ENCODE measurements around the gene HMX3.
"Not testable (repeated sequence)": the region's sequence is repeated elsewhere in the genome, so short reads cannot be mapped to it uniquely, and the experiment has no call there.

HMX3 gene

DNA sequence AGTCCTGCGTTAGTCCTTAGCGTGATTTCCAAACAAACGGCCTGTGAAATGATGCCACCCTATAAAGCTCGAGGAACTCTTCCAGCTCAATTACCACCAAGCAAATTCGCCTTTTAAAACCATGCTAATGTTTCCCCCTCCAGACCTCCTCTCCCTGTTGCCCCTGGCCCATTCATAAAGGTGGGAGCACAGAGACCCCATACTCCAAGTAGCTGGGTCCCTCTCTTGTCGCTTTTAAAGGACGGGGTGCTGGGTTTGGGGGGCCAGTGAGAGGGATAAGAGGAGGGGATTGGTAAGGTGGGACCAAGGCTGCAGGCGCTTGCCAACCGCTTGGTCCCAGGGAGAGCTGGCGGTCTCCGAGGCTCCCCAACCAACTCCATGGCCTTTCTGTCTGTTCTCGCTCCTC, 13.4 kb downstream of the HMX3 start:
- no peak for DNase-seq

DNA sequence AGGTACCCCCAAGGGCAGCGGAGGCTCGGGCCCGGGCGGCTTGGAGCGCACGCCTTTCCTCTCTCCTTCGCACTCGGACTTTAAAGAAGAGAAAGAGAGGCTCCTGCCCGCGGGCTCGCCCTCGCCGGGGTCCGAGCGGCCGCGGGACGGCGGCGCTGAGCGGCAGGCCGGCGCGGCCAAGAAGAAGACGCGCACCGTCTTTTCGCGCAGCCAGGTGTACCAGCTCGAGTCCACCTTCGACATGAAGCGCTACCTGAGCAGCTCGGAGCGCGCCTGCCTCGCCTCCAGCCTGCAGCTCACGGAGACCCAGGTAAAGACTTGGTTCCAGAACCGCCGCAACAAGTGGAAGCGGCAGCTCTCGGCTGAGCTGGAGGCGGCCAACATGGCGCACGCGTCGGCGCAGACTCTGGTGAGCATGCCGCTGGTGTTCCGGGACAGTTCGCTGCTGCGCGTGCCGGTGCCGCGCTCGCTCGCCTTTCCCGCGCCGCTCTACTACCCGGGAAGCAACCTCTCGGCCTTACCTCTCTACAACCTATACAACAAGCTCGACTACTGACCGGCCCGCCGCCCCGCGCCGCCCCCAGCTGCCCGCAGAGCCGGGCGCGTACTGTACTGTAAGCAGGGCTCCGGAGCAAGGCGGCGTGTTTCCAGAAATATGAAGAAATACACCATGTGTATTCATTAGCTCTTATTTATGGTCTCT, 13.9 kb downstream of the HMX3 start:
- no peak for DNase-seq

- DNase-seq: no peak
Measured at GRCh38 chr10:123150271-123150985, 14.7 kb downstream of the HMX3 start.

GRCh38 chr10:123150986-123151736, 15.4 kb downstream of the HMX3 start:
- no peak for DNase-seq

- DNase-seq: no peak
Measured at GRCh38 chr10:123151737-123152135, 16.0 kb downstream of the HMX3 start.

GRCh38 chr10:123153486-123154091, 17.8 kb downstream of the HMX3 start:
- DNase-seq: no peak

- DNase-seq: peak; percentile 92
Measured at GRCh38 chr10:123154092-123154710, 18.4 kb downstream of the HMX3 start, which contains the start of gene BUB3. TSS of gene BUB3 (plus strand) at chr10:123154402. CDS start at chr10:123154918, 516 bp downstream.

DNA sequence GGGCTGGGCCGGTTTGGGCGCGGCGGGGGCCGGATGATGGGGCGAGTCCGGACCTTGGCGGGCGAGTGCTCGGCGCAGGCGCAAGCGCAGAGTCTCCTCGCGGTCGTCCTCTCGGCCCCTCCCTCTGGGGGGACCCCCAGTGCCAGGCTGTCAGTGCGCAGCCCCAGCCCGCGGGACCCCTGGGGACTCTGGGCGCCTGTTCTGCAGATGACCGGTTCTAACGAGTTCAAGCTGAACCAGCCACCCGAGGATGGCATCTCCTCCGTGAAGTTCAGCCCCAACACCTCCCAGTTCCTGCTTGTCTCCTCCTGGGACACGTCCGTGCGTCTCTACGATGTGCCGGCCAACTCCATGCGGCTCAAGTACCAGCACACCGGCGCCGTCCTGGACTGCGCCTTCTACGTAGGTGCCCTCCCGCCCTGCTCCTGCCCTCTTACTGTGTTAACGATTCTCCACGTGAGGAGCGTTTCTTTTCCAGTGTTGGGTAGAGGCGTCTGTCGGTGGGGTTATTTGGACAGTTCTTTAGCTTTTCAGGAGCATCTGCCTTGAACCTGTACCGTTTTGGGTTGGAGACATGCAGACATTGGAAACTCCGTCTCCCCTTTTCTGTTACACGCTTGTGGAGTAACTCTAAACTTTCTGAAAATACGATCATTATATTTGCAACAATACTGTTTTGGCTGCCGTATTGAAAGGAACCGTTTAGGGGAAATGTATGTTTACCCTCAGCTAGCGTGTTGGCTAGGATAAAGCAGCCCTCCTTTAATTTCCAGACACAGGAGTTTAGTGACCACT, 19.1 kb downstream of the HMX3 start:
- no peak for DNase-seq

DNA sequence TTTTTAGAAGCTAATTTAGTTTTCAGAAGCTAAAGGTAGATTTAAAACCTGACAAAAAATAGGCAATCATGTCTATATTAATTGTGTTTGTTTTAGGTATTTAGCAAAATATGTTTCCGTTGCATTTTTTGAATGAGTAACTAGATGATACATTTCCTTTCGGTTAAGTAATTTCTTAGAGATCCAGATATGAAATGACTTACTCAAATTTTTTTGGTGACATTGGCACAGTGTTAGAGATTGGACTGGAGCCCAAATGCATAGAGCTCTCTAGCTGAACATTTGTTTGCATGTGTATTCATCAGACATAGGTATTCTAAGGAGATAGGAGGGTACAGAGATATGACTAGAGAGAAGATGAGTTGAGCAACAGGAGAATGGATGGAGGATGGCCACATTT, 20.3 kb downstream of the HMX3 start:
- DNase-seq: no peak

- no peak for DNase-seq
Measured at GRCh38 chr10:123157210-123157609, 21.4 kb downstream of the HMX3 start.

DNA sequence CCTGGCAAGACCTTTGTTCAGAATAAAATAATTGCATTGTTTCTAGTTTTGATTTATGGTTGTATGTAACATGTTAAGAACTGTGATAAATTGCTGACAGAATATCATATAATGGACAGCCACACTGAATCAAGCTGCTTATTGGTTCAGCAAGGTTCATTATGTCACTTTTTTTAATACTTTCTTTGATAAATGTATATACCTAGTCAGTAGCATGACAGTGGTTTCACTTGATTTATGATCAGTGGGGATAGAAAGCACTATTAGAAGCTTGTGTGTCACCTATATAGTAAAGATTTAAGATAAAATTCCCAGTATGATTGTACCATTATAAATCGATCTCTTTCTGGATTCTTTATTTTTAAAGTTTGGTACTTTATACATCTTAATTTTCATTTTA, 22.9 kb downstream of the HMX3 start:
- DNase-seq: no peak

DNA sequence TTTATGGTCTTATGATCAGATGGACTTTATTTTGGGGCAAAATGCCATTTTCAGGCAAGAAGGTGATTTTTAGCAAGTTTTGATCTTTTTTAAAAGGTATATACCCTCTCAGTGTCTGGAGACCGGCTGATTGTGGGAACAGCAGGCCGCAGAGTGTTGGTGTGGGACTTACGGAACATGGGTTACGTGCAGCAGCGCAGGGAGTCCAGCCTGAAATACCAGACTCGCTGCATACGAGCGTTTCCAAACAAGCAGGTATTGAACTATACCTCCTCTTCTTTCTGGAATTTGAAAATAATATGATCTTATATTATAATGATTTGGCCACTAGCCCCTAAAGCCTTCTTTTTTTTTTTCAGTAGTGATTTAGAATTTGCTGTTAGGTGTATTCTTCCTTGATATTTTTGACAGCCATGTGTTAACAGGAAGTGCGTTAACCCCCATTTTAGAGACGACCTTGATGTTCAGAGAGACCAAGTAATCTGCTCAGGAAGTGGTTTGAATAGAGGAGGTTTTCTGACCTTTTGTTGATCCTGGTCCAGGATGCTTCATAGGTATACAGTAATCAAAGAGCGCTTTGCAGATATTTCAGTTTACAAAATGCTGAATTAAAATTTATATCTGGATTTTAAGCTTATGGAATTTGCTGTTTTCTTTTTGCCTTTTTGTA, 24.7 kb downstream of the HMX3 start:
- DNase-seq: no peak

GRCh38 chr10:123164319-123164718, 28.5 kb downstream of the HMX3 start:
- DNase-seq: no peak

DNA sequence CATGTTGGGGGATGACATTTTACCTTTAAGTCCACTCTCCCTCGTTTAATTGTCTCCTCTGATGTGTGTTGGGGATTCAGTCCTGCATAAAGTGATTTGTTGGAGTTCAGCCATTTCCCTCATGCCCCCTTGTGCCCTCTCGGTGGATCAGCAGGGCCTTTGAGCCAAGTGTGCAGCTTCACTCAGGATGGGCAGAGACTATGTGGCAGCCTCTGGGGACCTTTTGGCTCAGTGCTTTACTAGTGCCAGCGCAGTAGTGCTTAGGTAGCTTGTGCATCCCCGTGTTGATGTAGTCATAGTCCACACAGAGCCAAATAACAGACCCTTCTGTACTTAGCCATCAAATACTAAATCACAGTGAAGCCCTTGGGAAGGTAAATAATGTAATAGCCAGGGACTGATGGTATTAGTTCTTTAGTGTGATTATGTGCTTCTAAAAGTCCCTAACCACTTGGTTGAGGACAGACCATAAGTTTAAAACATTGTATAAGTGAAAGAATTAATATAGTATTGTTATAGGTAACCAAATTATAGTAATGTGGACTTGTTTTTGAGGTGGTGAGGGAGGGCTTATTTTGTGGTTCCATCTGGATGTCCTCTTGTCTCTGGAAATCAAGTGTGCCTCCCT, 29.8 kb downstream of the HMX3 start:
- no peak for DNase-seq

GRCh38 chr10:123166618-123167017, 30.8 kb downstream of the HMX3 start:
- DNase-seq: no peak

GRCh38 chr10:123170961-123171360, 35.2 kb downstream of the HMX3 start:
- DNase-seq: no peak

DNA sequence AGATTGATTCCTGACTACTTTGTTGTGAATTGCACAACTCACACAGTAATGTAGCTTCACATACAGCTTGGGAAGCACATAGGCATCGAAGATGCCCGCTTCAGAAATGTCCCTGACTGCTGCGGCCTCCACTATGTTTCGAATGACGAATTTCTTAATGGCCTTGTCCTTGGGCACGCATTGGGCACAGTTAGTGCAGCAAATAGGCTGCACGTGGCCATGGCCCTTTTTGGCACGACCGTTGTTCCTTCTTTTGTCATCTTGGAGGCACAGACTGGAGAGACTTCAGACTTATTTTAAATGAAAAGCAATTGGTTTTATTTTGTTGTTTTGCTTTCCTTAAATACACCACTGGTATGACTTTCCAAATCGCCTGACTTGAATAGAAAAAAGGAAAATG, 35.8 kb downstream of the HMX3 start:
- not testable (repeated sequence) for DNase-seq

DNA sequence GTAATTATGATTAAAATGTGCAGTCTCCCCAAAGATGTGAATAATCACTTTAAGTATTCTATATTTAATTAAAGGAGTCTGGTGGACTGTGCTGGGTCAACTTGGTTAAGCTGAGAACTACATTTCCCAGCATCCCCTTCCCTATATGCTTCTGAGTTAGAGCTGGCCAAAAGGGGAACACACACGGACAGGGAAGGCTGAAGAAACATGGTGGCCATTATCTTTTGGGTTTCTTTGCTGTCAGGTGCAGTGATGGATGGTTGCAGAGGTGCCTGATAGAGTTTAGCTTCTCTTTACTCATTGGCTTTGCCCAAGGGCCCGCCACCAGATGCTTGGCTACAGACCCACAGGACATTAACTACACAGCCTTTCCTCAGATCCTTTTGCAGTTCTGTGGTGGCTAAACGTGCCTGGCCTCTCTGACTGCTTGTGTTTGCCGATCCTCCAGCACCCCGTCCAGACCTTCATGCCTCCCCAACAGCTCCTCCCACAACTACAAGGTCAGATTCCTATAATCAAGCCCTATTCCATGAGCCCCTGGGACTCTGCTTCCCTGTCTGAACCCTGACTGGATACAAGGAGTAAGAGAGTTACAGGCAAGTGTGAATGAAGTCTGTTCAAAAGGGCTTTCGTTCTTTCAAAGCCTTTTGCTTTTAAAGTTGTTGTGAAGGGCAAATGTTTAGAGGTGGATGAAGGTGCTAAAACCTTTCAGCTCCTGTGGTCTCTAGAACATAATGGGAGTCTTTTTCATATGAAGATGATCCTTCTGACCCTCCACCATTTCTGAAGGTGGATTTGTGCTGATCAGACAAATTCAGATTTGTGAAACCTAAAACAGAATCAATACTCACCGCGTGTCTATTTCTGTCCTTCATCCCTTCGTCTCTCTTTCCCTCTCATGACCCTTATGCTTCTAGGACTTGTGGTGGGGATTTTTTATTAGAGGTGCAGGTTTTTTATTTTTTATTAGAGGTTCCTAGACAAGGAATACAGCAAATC, 39.9 kb downstream of the HMX3 start:
- no peak for DNase-seq

DNA sequence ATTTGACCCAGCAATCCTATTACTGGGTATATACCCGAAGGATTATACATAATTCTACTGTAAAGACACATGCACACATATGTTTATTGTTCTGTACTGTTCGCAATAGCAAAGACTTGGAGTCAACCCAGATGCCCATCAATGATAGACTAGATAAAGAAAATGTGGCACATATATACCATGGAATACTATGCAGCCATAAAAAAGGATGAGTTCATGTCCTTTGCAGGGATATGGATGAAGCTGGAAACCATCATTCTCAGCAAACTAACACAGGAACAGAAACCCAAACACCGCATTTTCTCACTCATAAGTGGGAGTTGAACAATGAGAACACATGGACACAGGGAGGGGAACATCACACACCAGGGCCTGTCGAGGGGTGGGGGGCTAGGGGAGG, 42.6 kb downstream of the HMX3 start:
- DNase-seq: not testable (repeated sequence)

Measured in NCI-H2029 treated with DMSO at 0.1 percent for 48 hours (cell line).